K562 (cell line): ENCODE results near the gene TM9SF3. TPM values are rescaled to one million over a fixed set of nuclear protein-coding genes. Genes with fewer than 3 reads are reported as not detected.

Experiments
- ATAC-seq: fragments of 200-7000 bp; cut with Tn5 transposase; 3 replicates; pipeline ENCODE4 v1.9.1; 2020; ENCODE audit warnings: moderate library complexity
- BruUV-seq: library from RNA; stranded (reverse); fragments of 400-500 nt; replicated peaks from 2 replicates; lab custom pipeline; 2021; lab: Mats Ljungman, UMichigan
- CTCF ChIA-PET: fragments of 300-600 bp; formaldehyde crosslinking; extraction: SDS; loops from one replicate; lab custom pipeline; 2021; ENCODE audit warnings: low intra/inter-chr PET ratio; lab: Yijun Ruan, JAX
- POLR2A ChIA-PET: fragments of 300-600, 350-650 bp; sonication (Branson Sonifier 250); formaldehyde crosslinking; extraction: SDS; loops from one replicate; lab custom pipeline; 2021; ENCODE audit warnings: antibody characterized with exemption, inconsistent platforms; lab: Yijun Ruan, JAX
- DNase-seq, 4 experiments: peaks; one replicate each; pipeline versions ENCODE4 v3.0.0 to v3.0.0-alpha.2; 2011 to 2018; ENCODE audit warnings: low spot score in 3 of 4, mixed read lengths in 3 of 4; ENCODE audit errors: extremely low read depth in 1 of 4
- FAIRE-seq: peaks from 2 replicates; lab custom pipeline; 2011; peaks lifted over from hg19 to GRCh38; lab: Jason Lieb, UNC
- H2AFZ ChIP-seq: 2 replicates; pipeline ENCODE4 v1.6.0; 2011; ENCODE audit warnings: low read depth, low read length, control low read depth, inconsistent platforms
- H3K27ac ChIP-seq: fragments of 200-600 bp; 3 replicates; pipeline ENCODE4 v1.8.0; 2011; ENCODE audit warnings: low read depth, mild to moderate bottlenecking, control low read depth, inconsistent platforms, low read length, moderate library complexity, mixed read lengths; ENCODE audit errors: extremely low read depth
- H3K27me3 ChIP-seq, 2 experiments: fragments of 300-600 bp in 1 of 2; 2 replicates in 1 of 2; 3 replicates in 1 of 2; pipeline versions ENCODE4 v1.6.0 to v1.8.0; 2011; ENCODE audit warnings: inconsistent platforms in 2 of 2, low read length in 2 of 2, mild to moderate bottlenecking in 1 of 2, mixed read lengths in 1 of 2, moderate library complexity in 1 of 2; ENCODE audit not compliant: control insufficient read depth in 2 of 2, insufficient read depth in 2 of 2
- H3K36me3 ChIP-seq: fragments of 300-600 bp; 3 replicates; pipeline ENCODE4 v1.8.0; 2011; ENCODE audit warnings: mild to moderate bottlenecking, low read length, inconsistent platforms; ENCODE audit not compliant: control insufficient read depth, insufficient read depth
- H3K4me1 ChIP-seq, 2 experiments: fragments of 200-600 bp in 1 of 2; replicated peaks in 1 of 2; 2 replicates in 1 of 2; 3 replicates in 1 of 2; pipeline versions ENCODE4 v1.5.1 to v1.8.0; 2011; ENCODE audit warnings: inconsistent platforms in 2 of 2, low read length in 2 of 2, mild to moderate bottlenecking in 1 of 2, mixed read lengths in 1 of 2, moderate library complexity in 1 of 2; ENCODE audit not compliant: control insufficient read depth in 2 of 2, insufficient read depth in 2 of 2
- H3K4me2 ChIP-seq: 2 replicates; pipeline ENCODE4 v1.6.1; 2011; ENCODE audit warnings: low read length, control low read depth, inconsistent platforms, mixed read lengths; ENCODE audit not compliant: insufficient read depth
- H3K4me3 ChIP-seq: fragments of 200-600 bp; sonication (generic), shearing (Covaris generic); 2 replicates; pipeline ENCODE4 v1.5.1; 2016; ENCODE audit warnings: control low read depth, inconsistent platforms
- H3K79me2 ChIP-seq: fragments of 200-600 bp; 3 replicates; pipeline ENCODE4 v1.8.0; 2011; ENCODE audit warnings: low read length, inconsistent platforms; ENCODE audit not compliant: control insufficient read depth, insufficient read depth
- H3K9ac ChIP-seq, 2 experiments: 2 replicates each; pipeline versions ENCODE4 v1.6.0 to v1.6.1; 2011; ENCODE audit warnings: low read depth in 2 of 2, low read length in 2 of 2, control low read depth in 1 of 2, inconsistent platforms in 1 of 2, mild to moderate bottlenecking in 1 of 2, mixed read lengths in 1 of 2; ENCODE audit not compliant: insufficient read depth in 1 of 2
- H3K9me1 ChIP-seq: one replicate; pipeline ENCODE4 v1.6.0; 2011; ENCODE audit warnings: inconsistent platforms, mild to moderate bottlenecking, low read length, moderate library complexity; ENCODE audit not compliant: control insufficient read depth, insufficient read depth
- H3K9me3 ChIP-seq: replicated peaks from 2 replicates; pipeline ENCODE4 v1.5.1; 2011; ENCODE audit warnings: low read depth, low read length, inconsistent platforms; ENCODE audit not compliant: control insufficient read depth, insufficient read depth
- H4K20me1 ChIP-seq: replicated peaks from 2 replicates; pipeline ENCODE4 v1.6.1; 2011; ENCODE audit warnings: low read length, inconsistent platforms, mixed read lengths; ENCODE audit not compliant: control insufficient read depth, insufficient read depth
- CEBPB ChIP-seq: fragments of 450-650 bp; IDR thresholded peaks from 2 replicates; pipeline ENCODE4 v1.6.1; 2016; ENCODE audit warnings: missing genetic modification characterization, missing compliant biosample characterization
- CEBPG ChIP-seq, 3 experiments: fragments of 200-800 bp in 1 of 3; sonication (Bioruptor generic) in 1 of 3; sonication (generic) in 1 of 3; formaldehyde crosslinking in 1 of 3; IDR thresholded peaks in 2 of 3; conservative IDR thresholded peaks in 1 of 3; 2 replicates each; pipeline versions ENCODE4 v1.6.1 to v1.8.0; 2016 to 2022; ENCODE audit warnings: missing compliant biosample characterization in 2 of 3, missing genetic modification characterization in 2 of 3, mild to moderate bottlenecking in 1 of 3, missing genetic modification reagents in 1 of 3
- SAP30 ChIP-seq: fragments of 200-600 bp; sonication (generic); IDR thresholded peaks from 2 replicates; pipeline ENCODE4 v1.6.1; 2012; ENCODE audit warnings: borderline replicate concordance, low read depth, mild to moderate bottlenecking, moderate library complexity, low read length, control low read depth, inconsistent platforms; ENCODE audit not compliant: insufficient read depth, poor library complexity, severe bottlenecking
- WGBS: fragments of 100-300 bp; shearing (Covaris generic); methylation state at CpG from one replicate; pipeline ENCODE4 v1.1.6; 2016; ENCODE audit warnings: low coverage, mixed read lengths; ENCODE audit not compliant: insufficient coverage; ENCODE audit errors: missing lambda C conversion rate; 5-methylcytosine and 5-hydroxymethylcytosine counted together
- in situ Hi-C: fragments of 300-500 bp; cut with MboI; formaldehyde crosslinking; loops from 4 replicates; pipeline ENCODE4 v1.15.0; 2018; ENCODE audit warnings: inconsistent platforms, mixed read lengths
- intact Hi-C: fragments of 100-400 bp; cut with micrococcal nuclease; formaldehyde crosslinking; loops from 2 replicates; pipeline ENCODE4 v1.14.2; 2022
- polyA plus RNA-seq, 8 experiments: library from polyadenylated mRNA; depleted of rRNA in 4 of 8; stranded (reverse) in 5 of 8; unstranded in 3 of 8; fragments of >200 nt; fragmentation: Nextera tagmentation in 2 of 8; fragmentation: Illumina TruSeq in 1 of 8; extraction: Ambion mirVana in 2 of 8; extraction: Trizol in 1 of 8; gene quantifications; 2 replicates each; pipeline versions ENCODE4 v1.2.1 to v1.2.3, GENCODE V29; 2011 to 2014; ENCODE audit warnings: inconsistent platforms in 1 of 8, missing spikeins in 1 of 8
- total RNA-seq, 7 experiments: library from RNA; depleted of rRNA in 6 of 7; stranded (reverse); fragments of >200 nt in 6 of 7; fragmentation: Illumina TruSeq in 2 of 7; extraction: Trizol in 2 of 7; gene quantifications; 2 replicates each; pipeline versions ENCODE4 v1.2.1 to v1.2.3, GENCODE V29; 2011 to 2021; ENCODE audit warnings: low replicate concordance in 1 of 7

TM9SF3 gene
- total and polyA plus RNA-seq, 9 of the 15 experiments (the other 6 are each of a cell fraction or from before 2014, with no cell fraction given): 16.1 to 63.1 (median 34.9) TPM

GRCh38 chr10:96570983-96571964 is 15.5 kb downstream of the TM9SF3 start:
- H4K20me1 ChIP-seq: peaks cover 8% of the 10 kb centered on the region
- ATAC-seq: no peak
- H3K36me3 ChIP-seq: peaks cover 47% of the 10 kb centered on the region
- TF ChIP-seq CEBPG (CRISPR knock-in tag; IDR thresholded peaks at IDR 0.05) (no peak), CEBPG (tag; conservative IDR thresholded peaks at IDR 0.05 in 1 of 2, IDR thresholded peaks at IDR 0.05 in 1 of 2) (peak in 1 of 2 experiments; percentile 36; a peak in 1 of 4 replicates), CEBPB (tag) (0 out of 2 replicates have a peak, but pooled peaks have one; percentile 22), SAP30 (no peak)
- H3K27me3 ChIP-seq: no peaks in the 10 kb centered on the region
- H3K4me2 ChIP-seq: no peak overlapping the region
- no peak for FAIRE-seq
- no peaks in the 10 kb centered on the region; a peak in 3 of 5 replicates for H3K4me1 ChIP-seq
- CTCF ChIA-PET: no interaction called here
- H3K9me1 ChIP-seq: no peaks in the 10 kb centered on the region
- H2AFZ ChIP-seq: no peak overlapping the region
- no peak overlapping the region for H3K4me3 ChIP-seq
- POLR2A ChIA-PET: interaction anchor here (0.6 kb wide), 1 partner anchor 19 kb away, joined by 3 read pairs; no protein-coding TSS in a partner anchor
- no peak for DNase-seq
- no TSS peak for BruUV-seq
- no peak overlapping the region for H3K9ac ChIP-seq
- peaks cover 91% of the 10 kb centered on the region for H3K79me2 ChIP-seq
- H3K27ac ChIP-seq: no peak overlapping the region
- H3K9me3 ChIP-seq: no peaks in the 10 kb centered on the region
- 75% methylated on average over 10 of the region's 10 CpGs for WGBS
- intact Hi-C loops: no loop called here
- in situ Hi-C loops: no loop called here
